HG03060 (cell line): Measurements from ENCODE around the gene CSNK1D.

Experiments
- ATAC-seq: cut with Tn5 transposase; IDR thresholded peaks from one replicate; pipeline ENCODE4 v1.9.1; 2021; ENCODE audit warnings: low read depth, moderate number of reproducible peaks; ENCODE audit not compliant: unreplicated experiment

Gene CSNK1D

GRCh38 chr17:82273327-82274133 lies at the start of gene CSNK1D:
Gene CSNK1D, minus strand, starts transcription at chr17:82273700. Its CDS starts 319 bp downstream, at chr17:82273381.
- ATAC-seq: no peak

- ATAC-seq: no peak
Observed at GRCh38 chr17:82322526-82323453, 49.3 kb upstream of the CSNK1D start.

- no peak for ATAC-seq
Observed at GRCh38 chr17:82321947-82322466, 48.5 kb upstream of the CSNK1D start.

GRCh38 chr17:82320956-82321927 lies 47.7 kb upstream of the CSNK1D start:
- no peak for ATAC-seq

- no peak for ATAC-seq
Observed at GRCh38 chr17:82320140-82320840, 46.8 kb upstream of the CSNK1D start.

GRCh38 chr17:82319619-82320062 lies 46.1 kb upstream of the CSNK1D start:
- no peak for ATAC-seq

- ATAC-seq: no peak
Observed at GRCh38 chr17:82318772-82319606, 45.5 kb upstream of the CSNK1D start.

GRCh38 chr17:82318169-82318498 lies 44.6 kb upstream of the CSNK1D start:
- no peak for ATAC-seq

- no peak for ATAC-seq
Observed at GRCh38 chr17:82317394-82318168, 44.1 kb upstream of the CSNK1D start, which contains the start of gene CD7. Gene CD7, minus strand, starts transcription at chr17:82317608. Its CDS starts 113 bp downstream, at chr17:82317495.

- no peak for ATAC-seq
Observed at GRCh38 chr17:82316651-82317393, 43.3 kb upstream of the CSNK1D start.

GRCh38 chr17:82315703-82316358 lies 42.3 kb upstream of the CSNK1D start:
- no peak for ATAC-seq

GRCh38 chr17:82314727-82315605 lies 41.5 kb upstream of the CSNK1D start:
- no peak for ATAC-seq

- ATAC-seq: no peak
Observed at GRCh38 chr17:82314012-82314726, 40.7 kb upstream of the CSNK1D start.

GRCh38 chr17:82313195-82314011 lies 39.9 kb upstream of the CSNK1D start:
- ATAC-seq: no peak
